Measurements from ENCODE around the gene GCNT4.

GCNT4 gene

GRCh38 chr5:75005561-75005960 lies 46.8 kb downstream of the GCNT4 start:
- Histone ChIP-seq H3K9me3 (no peaks in the 10 kb centered on the region), H3K4me1 (ENCODE audit: control insufficient read depth in 1 of 2, insufficient read depth in 1 of 2, low read depth in 1 of 2, low read length in 1 of 2) (no peaks in the 10 kb centered on the region), H3K36me3 (no peaks in the 10 kb centered on the region), H3K4me3 (ENCODE audit: low read depth in 1 of 2, low read length in 1 of 2) (no peak overlapping the region), H3K27ac (no peak overlapping the region), H3K27me3 (no peaks in the 10 kb centered on the region)
- TF ChIP-seq CTCF (IDR thresholded peaks at IDR 0.05): no peak

Data from neutrophil (primary cell).